Suppressor macrophage treated with lipopolysaccharide for 1 hour (primary cell): Measurements from ENCODE around the gene POU3F3.
A peak's percentile ranks its signal among the peaks of the same experiment; 100 is the strongest.

Experiments
- DNase-seq, 3 donors: peaks; one replicate each; pipeline ENCODE4 v3.0.0-alpha.2; 2020 to 2022

The POU3F3 gene

DNA sequence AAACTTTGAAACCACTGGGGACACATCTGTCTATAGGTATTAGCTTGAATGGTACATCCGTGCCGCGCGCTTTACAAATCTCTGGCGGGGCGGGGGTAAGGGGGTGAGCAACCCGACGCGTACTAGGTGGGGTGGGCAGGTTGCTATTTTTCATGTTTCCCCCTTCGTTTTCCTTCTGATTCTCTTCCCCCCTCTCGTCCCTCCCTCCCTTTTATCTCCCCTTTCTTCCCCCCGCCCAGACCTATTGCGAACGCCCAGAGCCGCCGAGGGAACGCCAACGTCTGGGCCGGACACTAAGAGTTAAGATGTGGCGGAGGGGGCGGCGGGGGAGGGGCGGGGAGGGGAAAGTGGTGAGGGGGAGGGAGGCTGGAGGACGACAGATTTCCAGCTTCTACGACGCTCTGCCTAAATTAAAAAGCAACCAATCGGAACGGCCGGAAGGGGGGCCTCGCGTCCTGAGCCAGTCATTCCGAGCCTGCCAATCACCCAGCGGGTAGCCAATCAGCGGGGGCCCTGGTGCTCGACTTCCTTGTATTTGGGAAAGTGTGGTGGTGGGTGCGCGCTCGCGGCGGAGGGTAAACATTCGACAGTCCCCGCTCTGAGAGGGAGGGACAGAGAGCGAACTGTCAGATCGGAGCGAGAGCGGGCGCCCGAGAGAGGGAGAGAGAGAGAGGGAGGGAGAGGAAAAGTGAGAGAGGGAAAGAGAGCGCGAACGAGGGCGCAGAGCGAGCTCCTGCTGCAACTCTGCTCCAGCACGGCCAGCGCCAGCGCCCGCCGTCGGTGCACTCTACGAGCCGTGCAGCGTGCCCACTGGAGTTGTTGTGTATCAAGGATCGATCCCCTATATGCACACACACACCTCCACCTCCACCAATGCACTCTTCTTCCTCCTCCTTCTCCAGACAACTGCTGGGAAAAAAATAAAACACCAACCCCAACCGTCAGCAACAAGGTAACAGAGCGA is at the start of gene POU3F3:
Gene POU3F3, plus strand, starts transcription at position 582 of the 964 bp plus-strand sequence. CDS start 1,396 bp downstream, outside the sequence.
- peak; percentile 72 to 82 (median 76) for DNase-seq

DNA sequence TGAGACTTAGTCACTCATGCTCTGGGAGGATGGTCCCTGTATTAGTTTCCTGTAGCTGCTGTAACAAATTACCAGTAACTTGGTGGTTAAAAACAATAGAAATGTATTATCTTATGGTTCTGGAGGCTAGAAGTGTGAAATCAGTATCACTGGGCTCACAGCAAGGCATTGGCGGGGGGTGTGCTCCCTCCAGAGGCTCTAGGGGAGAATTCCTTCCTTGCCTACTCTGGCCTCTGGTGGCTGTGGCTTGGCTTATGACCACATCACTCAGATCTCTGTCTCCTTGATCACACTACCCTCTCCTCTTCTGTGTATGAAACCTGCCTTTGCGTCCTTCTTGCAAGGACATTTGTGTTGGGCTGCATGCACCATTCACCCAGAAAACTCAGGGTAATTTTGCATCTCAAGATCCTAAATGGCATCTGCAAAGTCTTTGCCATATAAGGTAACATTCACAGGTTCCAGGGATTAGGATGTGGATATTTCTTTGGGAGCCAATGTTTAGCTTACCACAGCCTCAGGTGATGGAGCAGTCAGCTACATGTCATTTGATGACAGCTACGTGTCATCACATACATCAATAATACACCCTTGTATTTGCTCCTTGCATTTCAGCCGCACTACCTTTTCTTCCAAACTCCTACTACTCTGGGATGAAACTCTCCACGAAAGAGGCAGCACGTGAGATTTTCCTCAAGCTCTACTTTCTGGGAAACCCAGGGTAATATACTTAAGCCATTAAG is 49.6 kb upstream of the POU3F3 start:
- DNase-seq = peak in 1 of 3 donors; percentile 9

DNA sequence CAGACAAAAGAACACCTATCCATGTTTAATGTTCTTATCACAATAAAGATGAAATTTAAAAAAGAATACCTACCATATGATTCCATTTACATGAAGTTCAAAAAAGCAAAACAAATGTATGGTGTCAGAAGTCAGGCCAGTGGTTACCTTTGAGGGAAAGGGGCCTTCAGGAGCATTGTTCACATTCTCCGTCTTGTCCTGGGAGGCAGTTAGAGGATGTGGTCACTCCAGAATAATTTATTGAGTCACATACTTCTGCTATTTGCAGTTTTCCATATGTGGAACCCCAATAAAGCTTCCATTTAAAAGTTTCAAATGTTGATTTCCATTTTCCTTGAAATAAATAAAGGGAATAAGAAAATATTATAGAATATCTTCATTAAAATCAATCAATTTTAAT is 41.6 kb upstream of the POU3F3 start:
- peak; percentile 17 to 33 (median 19) for DNase-seq

DNA sequence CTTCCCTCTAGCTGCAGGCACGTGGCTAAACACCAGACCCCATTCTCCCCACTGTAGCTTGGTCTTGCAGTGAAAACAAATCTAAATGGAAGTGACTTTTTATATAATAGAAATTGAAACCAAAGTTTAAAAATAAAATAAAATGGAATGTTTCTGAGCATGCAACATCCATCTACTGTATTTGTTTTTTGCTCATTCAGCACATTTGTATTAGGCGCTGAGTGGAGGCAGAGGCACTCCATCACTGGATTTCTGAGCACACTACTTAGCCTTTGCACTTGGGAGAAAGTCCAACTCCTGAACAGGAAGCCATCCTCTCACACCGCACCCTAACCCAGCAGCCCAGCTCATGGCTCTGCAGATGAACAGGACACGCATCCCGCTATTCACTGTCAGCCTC is 37.8 kb upstream of the POU3F3 start:
- no peak for DNase-seq

DNA sequence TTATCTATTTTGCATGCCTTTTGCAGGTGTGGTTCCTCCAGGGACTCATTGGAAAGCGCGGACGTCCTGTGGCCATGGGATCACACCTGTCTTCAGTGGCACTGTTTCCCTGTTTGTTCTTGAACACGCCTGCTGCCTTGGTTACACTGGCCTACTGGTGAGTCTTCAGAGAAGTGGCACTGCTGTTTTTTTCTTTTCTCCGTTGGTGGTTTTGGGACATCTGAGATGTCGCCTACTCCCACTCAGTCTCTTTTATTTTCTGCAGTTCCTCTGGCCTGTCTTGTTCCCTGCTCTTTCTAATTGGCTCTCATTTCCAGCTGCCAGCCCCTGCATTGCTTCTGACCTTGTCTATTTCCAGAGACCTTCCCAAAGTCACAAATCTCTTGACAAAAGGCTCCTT is 35.7 kb upstream of the POU3F3 start:
- DNase-seq = no peak

DNA sequence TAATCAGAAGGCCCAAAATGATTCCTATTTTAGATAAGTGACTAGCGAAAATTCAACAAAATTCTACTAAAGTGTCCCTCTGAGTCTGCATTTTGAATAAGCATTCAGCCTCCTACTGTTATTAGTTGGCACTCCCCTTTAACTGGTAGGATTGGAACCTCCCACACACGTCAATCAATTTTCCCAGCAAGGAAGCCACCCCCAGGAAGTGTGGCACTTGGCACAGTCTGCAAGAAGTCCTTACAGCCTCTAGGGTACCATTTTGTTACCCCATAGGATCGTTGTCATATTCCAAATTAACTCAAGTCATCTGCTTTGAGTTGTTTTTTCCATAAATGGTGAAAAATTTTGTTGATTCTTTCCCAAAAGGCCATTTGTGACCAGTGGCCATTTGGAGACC is 33.8 kb upstream of the POU3F3 start:
- no peak for DNase-seq

DNA sequence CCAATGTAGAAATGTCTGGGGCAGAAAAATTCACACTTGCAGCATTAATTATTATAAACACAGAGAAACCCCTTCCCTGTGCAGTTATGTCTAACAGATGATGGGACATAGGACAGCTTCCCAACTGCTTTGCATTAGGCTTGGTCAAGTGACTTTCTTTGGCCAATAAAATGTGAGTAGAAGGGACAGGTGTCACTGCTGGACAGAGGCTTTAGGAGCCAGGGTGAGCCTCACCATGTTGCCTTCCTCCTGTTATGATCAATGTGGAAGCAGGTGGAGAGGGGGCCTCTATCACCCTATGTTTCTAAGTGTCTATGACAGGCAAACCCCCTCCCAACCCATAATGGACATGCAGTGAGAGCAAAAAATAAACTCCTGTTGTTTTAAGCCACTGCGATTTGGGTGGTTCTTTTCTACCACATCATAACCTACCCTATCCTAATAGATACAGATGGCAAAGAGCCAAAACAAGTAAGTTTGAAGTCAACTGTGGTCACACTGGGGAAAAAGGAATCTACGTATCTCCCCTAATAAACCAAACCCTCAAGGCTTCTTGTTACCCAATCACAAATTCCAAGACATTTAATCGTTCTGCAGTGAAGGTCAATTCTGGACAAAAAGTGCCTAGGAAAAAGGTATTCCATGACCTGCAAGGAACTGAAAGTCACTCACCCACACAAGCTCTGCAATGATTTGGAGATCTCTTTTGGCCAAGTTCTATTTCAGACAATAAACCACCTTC is 28.6 kb upstream of the POU3F3 start:
- DNase-seq = no peak

DNA sequence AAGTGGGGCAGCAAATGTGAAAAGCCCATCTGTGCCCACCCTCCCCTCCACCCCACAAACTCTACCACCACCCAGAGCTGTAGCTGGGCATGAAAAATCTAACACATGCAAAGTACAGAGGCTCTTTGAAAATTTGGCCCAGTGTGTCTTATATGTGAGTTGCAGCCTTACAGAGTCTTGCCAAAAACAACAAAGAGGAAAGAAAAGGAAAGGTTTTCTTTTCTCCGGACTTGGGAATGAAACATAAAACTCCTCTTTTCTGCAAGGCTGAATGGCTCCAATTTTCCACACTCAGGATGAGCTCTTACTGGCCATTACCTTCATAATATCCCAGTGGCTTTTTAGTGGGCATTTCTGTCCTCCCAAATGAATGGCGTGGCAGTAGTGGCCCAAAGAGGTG is 27.9 kb upstream of the POU3F3 start:
- no peak for DNase-seq

DNA sequence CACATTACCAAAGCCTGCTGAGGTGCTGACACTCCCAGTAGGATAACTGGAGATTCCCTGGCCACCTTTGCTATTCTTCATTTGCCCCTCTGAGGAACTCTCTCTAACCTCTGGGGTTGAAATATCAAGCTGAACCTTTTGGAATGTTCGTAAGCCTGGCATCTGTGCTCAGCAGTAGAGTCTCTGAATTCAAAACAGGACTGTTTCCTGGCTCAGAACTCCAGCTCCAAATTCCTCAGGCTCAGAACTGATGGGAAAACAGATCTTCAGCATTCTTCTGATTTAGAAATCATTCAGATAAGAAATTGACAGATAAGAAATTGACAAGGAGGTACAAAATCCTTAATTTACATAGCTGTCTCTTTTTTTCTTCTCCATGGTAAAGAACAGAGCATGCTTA is 22.2 kb upstream of the POU3F3 start:
- DNase-seq = no peak

DNA sequence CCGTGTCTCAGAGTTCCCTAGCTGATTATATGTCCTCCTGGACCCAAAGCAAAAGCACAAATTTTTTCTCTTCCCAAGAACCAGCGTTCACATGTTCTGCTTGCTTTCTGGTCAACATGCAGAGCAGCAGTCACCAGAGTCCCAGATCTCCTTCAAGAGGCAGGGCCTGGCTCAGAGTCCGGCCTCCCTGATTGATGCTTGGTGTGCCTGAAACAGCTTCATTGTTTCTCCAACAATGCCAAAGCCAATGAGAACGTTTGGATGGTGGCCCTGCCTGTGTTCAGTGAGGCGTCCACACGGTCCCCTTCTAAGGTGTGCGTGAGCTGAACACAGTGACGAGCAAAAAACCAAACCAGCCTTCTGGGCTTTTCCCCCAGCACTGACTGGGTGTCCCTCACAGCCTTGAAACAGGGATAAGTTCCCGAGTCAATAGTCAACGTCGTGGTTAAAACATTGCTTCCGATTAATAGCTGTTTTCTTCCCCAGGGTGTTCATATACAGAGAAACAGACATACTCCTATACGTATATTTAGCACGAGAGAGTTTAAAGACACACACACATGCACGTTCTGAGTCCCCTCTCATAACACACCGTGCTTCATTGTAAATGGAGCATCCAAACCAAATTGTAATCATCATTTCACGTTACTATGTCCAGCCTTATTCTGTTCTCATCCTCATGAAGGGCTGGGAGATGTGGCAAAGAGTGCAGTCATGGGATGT is 19.3 kb upstream of the POU3F3 start:
- DNase-seq = no peak

DNA sequence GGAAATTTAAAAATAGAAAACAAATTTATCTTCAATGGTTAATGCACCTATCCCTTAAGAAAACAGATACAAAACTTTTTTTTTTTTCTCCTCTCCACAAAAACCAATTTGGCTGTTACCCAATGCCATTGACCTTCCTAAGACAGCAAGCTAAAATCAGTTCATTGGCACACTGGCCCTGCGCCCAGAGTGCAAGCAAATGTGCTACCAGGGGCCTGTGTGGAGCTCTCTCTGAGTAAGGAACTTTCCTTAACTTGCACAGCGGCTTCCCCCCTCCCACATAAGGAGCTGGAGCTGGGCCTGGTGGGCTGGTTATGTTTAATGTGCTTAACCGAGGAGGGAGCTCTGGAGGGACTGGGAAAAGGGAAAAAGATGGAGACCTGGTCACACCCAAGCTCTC is 17.6 kb upstream of the POU3F3 start:
- no peak for DNase-seq

DNA sequence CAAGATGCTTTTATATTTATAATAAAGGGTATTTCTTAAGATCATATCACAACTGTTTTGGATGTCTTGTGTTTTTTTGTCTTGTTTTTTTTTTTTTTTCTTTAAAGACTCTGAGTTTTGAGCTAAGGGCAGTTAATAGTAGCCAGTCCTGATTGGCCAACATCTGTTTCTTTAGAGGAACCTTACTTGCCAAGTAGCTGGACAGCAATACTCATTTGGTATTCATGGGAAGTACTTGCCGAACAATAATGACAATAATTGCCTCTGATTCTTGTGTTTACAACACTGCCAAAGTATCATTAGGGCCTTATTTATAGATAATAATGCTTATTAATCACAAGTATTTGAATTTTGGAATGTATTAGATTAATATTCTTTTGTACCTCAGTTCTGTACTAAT is 17.1 kb upstream of the POU3F3 start:
- DNase-seq = no peak

DNA sequence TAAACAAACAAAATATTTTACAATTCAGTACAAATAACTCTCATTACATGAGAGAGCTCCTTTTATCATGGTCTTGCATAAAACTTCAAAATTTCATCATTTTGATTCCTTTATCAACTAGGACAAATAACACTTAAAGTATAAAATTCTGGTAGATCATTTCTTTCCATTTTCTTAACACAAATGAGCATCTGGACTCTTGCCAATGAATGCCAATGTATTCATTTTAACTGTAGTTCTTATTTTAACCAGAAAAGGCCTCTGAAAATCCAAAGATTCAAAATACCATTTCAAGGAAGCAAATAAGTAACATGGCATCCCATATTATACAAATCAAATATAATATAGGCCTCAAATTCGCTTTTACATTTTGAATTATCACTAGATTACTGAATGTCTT is 13.8 kb upstream of the POU3F3 start:
- no peak for DNase-seq

DNA sequence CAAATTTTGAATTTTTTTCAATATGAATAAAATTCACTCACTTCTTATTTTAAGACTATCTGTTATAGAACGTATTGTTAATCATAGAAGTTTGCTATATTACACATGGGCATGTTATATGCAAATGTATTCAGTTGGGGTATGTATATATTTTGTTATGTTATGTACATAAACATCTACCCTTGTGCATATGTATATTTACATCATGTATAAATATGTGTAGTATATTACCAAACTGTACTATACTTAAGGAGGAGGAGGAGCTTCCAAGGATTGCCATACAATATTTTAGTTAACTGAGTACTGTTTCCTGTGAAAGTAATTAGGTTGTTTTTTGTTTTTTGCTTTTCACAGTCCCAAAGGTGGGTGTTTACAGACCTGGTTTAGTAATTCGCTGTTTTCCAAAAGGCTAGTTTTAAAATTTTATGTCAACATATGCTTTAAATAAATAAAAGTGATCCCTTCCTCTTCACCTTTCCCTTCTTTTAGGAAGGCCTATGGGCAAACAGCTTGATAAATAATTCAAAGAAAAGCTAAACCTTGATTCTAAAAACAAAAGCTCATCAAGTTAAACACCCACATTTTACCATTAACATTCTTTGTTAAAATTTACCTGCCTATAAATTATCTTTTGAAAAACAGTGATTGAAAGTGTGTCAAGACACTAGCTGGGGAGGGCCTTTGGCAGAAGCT is 12.9 kb upstream of the POU3F3 start:
- DNase-seq = no peak

DNA sequence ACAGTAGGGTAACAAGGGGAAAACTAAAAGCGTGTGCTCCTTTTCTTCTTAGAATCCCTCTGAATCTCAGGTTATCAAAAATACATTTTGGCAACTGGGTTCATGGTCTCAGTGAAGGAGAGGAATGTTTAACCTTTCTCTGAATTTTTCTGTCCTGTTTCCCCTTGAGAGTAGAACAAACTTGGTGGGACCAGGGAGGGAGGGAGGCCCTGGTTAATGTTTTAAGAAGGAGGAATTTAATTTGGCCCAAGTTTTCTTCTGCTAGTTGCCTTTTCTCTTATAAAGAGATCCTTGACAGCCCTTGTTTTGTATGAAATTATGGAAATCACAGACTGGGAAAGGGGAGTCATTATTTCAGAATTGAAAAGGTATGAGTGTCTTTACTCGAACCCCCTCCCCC is 12.2 kb upstream of the POU3F3 start:
- DNase-seq = no peak

DNA sequence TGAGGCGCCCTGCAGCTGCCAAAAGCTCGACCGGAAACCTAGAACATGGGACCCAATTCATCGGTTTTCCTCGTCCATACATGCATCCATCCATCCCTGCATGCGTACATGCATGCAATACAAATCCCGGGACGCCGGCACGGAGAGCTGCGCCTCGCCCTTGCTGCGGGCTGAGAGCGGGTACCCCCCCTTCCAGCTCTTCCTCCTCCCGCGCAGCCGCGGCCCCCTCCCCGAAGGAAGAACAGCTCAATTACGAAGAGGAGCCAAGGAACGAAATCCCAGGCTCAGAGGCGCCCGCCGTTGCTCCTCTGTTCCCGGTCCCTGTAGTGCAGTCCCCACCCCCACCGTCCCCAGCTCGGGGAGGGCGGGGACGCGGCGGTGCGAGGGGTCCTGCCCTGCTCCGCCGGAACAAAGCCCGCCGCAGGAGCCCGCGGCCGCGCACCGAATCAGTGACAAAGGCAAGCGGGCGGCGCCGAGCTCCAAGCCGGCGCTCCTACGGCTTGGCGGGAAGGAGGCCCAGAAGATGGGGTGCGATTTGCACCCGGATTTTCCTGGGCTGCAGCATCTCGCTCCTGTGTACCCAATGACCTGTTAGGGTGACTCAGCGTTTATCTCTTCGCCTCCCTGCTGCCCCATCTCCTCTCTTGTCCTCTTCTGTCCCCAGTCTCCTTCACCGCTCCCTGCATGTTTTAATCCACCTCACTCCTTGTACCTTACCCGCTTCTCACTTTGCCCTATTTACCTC is 8.9 kb upstream of the POU3F3 start:
- DNase-seq = no peak

DNA sequence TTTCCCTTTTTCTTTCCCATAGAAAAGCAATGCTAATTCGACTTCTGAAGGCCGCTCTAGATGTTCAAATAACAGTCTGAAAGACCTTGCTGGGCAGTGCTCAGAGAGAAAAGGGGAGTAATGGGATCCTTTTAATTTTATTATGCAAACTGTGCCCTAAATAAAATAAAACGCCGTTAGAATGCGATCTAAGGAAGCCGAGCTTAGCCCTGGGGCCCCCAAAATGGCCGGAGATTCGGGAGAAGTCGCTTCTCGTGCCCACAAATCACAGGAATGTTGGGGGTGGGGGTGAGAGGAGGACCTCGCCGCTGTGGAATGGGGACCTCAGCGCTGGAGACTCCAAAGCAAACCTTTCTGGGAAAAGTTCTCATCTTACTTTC is 8.4 kb upstream of the POU3F3 start:
- DNase-seq = no peak

DNA sequence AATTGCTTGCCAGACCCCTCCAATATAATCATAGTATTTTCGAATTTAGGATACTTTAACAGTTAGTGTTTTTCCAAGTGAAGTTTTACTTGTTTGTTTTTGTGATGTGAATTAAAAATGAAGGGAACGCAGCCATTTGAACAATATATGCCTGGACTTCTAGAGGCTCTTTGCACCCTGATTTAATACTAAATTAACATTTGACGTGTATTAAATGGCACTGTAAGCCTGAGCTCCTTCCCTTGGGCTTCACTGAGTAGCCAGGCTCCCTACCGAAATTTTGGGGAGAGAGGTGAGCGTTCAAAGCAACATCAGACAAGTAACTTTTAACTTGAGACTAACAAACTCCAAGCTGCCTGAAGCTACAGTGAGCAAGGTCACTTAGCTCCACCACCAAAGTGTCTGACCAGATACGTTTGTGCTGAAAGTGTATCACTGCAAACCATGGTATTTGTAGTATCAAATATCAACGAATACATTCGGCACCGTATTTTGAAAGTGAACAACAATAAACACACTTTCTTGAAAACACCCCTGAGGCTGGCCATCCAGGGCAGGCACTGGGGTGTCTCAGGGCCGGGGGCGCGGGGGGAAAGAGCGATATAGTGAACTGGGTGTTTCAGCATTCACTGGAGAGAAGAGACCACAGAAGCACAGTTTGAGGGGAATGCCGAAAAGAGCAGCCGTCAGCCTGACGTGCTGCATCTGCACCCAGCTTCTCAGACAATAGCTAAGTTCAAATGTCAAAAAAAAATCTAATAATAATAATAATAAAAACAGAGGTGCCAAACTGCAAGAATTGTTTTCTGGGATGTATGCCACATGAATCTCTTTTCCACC is 7.7 kb upstream of the POU3F3 start:
- DNase-seq = no peak

DNA sequence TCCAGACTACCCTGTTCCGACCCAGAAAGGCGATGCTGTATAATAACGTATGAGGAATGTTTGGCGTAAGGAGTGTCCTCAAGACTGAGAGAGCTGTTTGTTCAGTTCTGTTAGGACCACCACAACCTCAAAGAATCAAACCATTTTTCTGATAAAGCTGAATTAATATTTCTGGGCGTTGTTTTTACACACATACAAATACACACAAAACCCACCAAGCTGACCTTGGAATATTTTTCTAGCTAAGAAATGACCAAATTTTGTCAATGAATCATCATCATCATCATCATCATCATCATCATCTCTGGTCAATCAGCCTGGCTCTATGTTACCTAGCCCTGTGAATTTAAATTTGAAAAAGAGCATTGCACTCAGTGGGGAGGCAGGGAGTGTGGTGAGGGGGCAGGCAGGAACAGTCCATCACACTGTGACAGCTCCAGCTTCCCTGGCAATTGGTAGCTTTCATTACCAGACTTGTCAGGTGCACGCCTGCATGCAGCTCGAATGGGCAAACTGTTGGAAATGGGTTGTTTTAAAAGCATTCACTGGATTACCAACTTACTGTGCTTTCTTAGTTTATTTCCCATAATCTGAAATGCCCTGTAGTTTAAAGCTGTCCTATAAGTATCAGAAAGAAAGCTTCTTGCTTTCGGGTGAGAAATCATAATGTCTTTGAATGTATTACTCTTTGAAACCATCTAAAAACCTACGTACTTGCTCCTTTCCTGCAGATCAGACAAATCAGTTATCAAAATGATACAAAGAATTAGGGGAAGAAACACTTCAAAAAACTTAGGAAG is 6.9 kb upstream of the POU3F3 start:
- DNase-seq = no peak
